OCI-LY7 (cell line): ENCODE data around the gene TP53RK. TPM values are rescaled to one million over a fixed set of nuclear protein-coding genes. Genes with fewer than 3 reads are reported as not detected.

Source experiments
- BruUV-seq: library from RNA; stranded (reverse); fragments of 400-500 nt; replicated peaks from 2 replicates; lab custom pipeline; 2021; lab: Mats Ljungman, UMichigan
- CTCF ChIA-PET: fragments of 300-600 bp; sonication (Branson Sonifier 250); formaldehyde crosslinking; loops from one replicate; lab custom pipeline; 2022; ENCODE audit warnings: antibody characterized with exemption; ENCODE audit not compliant: unreplicated experiment; lab: Charles Lee
- POLR2A ChIA-PET: fragments of 300-600 bp; sonication (Branson Sonifier 250); formaldehyde crosslinking; loops from one replicate; lab custom pipeline; 2022; ENCODE audit warnings: antibody characterized with exemption; lab: Charles Lee
- DNase-seq: peaks from one replicate; pipeline ENCODE4 v3.0.0-alpha.2; 2015; ENCODE audit warnings: low spot score
- H2AFZ ChIP-seq: fragments of 200-600 bp; sonication (generic), shearing (Covaris generic); 2 replicates; pipeline ENCODE4 v1.6.1; 2014; ENCODE audit warnings: mild to moderate bottlenecking, antibody characterized with exemption, low read length, moderate library complexity
- H3K27ac ChIP-seq: fragments of 200-600 bp; sonication (generic); 2 replicates; pipeline ENCODE4 v1.5.1; 2014; ENCODE audit warnings: mixed run types, low read depth, mild to moderate bottlenecking, moderate library complexity, low read length, inconsistent platforms; ENCODE audit not compliant: poor library complexity, severe bottlenecking
- H3K36me3 ChIP-seq: fragments of 200-600 bp; sonication (generic); 2 replicates; pipeline ENCODE4 v1.6.1; 2014; ENCODE audit warnings: mild to moderate bottlenecking, antibody characterized with exemption, low read length, moderate library complexity, mixed read lengths; ENCODE audit not compliant: insufficient read depth
- H3K4me1 ChIP-seq: fragments of 200-600 bp; sonication (generic); 2 replicates; pipeline ENCODE4 v1.5.1; 2014; ENCODE audit warnings: mild to moderate bottlenecking, low read length; ENCODE audit not compliant: insufficient read depth, poor library complexity, severe bottlenecking
- H3K4me2 ChIP-seq: fragments of 200-600 bp; sonication (generic); 2 replicates; pipeline ENCODE4 v1.6.1; 2014; ENCODE audit warnings: mild to moderate bottlenecking, low read length
- H3K4me3 ChIP-seq: fragments of 200-600 bp; sonication (generic); 2 replicates; pipeline ENCODE4 v1.5.1; 2014; ENCODE audit warnings: mild to moderate bottlenecking, low read depth, low read length; ENCODE audit not compliant: poor library complexity, severe bottlenecking
- H3K79me2 ChIP-seq: fragments of 200-600 bp; sonication (generic); 2 replicates; pipeline ENCODE4 v1.6.1; 2016; ENCODE audit warnings: low read depth, mild to moderate bottlenecking, low read length, moderate library complexity, mixed read lengths; ENCODE audit not compliant: insufficient read depth
- H3K9me2 ChIP-seq: fragments of 200-600 bp; sonication (generic); 2 replicates; pipeline ENCODE4 v1.6.1; 2016; ENCODE audit warnings: mild to moderate bottlenecking, low read length, mixed read lengths; ENCODE audit not compliant: insufficient read depth
- H3K9me3 ChIP-seq: fragments of 200-600 bp; sonication (generic); 2 replicates; pipeline ENCODE4 v1.6.1; 2014; ENCODE audit warnings: mild to moderate bottlenecking, mixed run types, low read length, mixed read lengths
- H4K20me1 ChIP-seq: fragments of 200-600 bp; sonication (generic); 2 replicates; pipeline ENCODE4 v1.6.1; 2014; ENCODE audit warnings: mild to moderate bottlenecking, antibody characterized with exemption, low read length, moderate library complexity, mixed read lengths; ENCODE audit not compliant: insufficient read depth
- CTCF ChIP-seq: fragments of 200-600 bp; sonication (generic); conservative IDR thresholded peaks from 2 replicates; pipeline ENCODE4 v1.5.1; 2014; ENCODE audit warnings: mild to moderate bottlenecking, antibody characterized with exemption, low read length, moderate library complexity, mixed read lengths
- EZH2phosphoT487 ChIP-seq: fragments of 200-600 bp; sonication (generic); IDR thresholded peaks from 2 replicates; pipeline ENCODE4 v1.6.1; 2018; ENCODE audit warnings: low read depth, borderline replicate concordance, mild to moderate bottlenecking, mixed run types, antibody characterized with exemption, low read length, moderate library complexity, mixed read lengths
- intact Hi-C: fragments of 100-400 bp; cut with micrococcal nuclease; formaldehyde crosslinking; loops from one replicate; pipeline ENCODE4 v1.10.0; 2022; ENCODE audit not compliant: unreplicated experiment
- total RNA-seq, 2 experiments: library from RNA; depleted of rRNA in 1 of 2; stranded (reverse); fragments of >200 nt in 1 of 2; shearing (Covaris generic) in 1 of 2; gene quantifications; 2 replicates each; pipeline ENCODE4 v1.2.3, GENCODE V29; 2014 to 2022

Gene TP53RK
- total RNA-seq, 2 experiments from 2014 or later: 18.6 to 32.9 TPM

GRCh38 chr20:46704714-46705377 is 15.6 kb upstream of the TP53RK start:
- Histone ChIP-seq H3K79me2 (no peaks in the 10 kb centered on the region), H3K9me3 (peaks cover 23% of the 10 kb centered on the region; the same call in 1 of the 2 replicates), H3K4me2 (no peak overlapping the region), H4K20me1 (no peaks in the 10 kb centered on the region), H3K27ac (no peak overlapping the region), H3K4me1 (no peaks in the 10 kb centered on the region), H3K36me3 (no peaks in the 10 kb centered on the region), H3K4me3 (no peak overlapping the region), H3K9me2 (no peaks in the 10 kb centered on the region), H2AFZ (no peak overlapping the region)
- TF ChIP-seq CTCF (no peak), EZH2phosphoT487 (no peak)
- no TSS peak for BruUV-seq
- intact Hi-C loops: no loop called here
- ChIA-PET CTCF (interaction anchor here (0.5 to 0.6 kb wide), 2 partner anchors 563 to 935 kb away, joined by 3 read pairs; no protein-coding TSS in a partner anchor), POLR2A (no interaction called here)
- no peak for DNase-seq

- H3K9me3 ChIP-seq: peaks cover 23% of the 10 kb centered on the region; the same call in 1 of the 2 replicates
- H4K20me1 ChIP-seq: no peaks in the 10 kb centered on the region
- no peak overlapping the region for H3K4me2 ChIP-seq
- no peaks in the 10 kb centered on the region for H3K4me1 ChIP-seq
- BruUV-seq: no TSS peak
- intact Hi-C loops: no loop called here
- DNase-seq: no peak
- POLR2A ChIA-PET: interaction anchor here (0.6 to 1.4 kb wide), 4 partner anchors 9 to 1781 kb away, joined by 3 to 4 read pairs (median 4); no protein-coding TSS in a partner anchor
- no peak overlapping the region for H2AFZ ChIP-seq
- H3K36me3 ChIP-seq: no peaks in the 10 kb centered on the region
- H3K4me3 ChIP-seq: no peak overlapping the region
- TF ChIP-seq EZH2phosphoT487 (no peak), CTCF (no peak)
- CTCF ChIA-PET: interaction anchor here (1.0 to 1.2 kb wide), 2 partner anchors 9 to 14 kb away, joined by 3 read pairs; partner anchors contain the start of gene TP53RK
- H3K27ac ChIP-seq: no peak overlapping the region
- no peaks in the 10 kb centered on the region for H3K79me2 ChIP-seq
- no peaks in the 10 kb centered on the region for H3K9me2 ChIP-seq
These were observed 14.2 kb upstream of the TP53RK start for GRCh38 chr20:46703435-46703834.
